GM13976 (cell line): Measurements from ENCODE around the gene RPL27.

ENCODE experiments used
- DNase-seq: peaks from one replicate; pipeline ENCODE4 v3.0.0; 2012; ENCODE audit warnings: low spot score
- in situ Hi-C: fragments of 300-500 bp; cut with MboI; formaldehyde crosslinking; loops from one replicate; pipeline ENCODE4 v1.12.0; 2022; ENCODE audit warnings: low sequenced_read_pairs, mixed read lengths, inconsistent platforms; ENCODE audit not compliant: unreplicated experiment
- TF ChIP-seq, protein P1 (sequence below): IDR thresholded peaks from 2 replicates; pipeline ENCODE4 v1.5.1; 2012; ENCODE audit warnings: borderline replicate concordance, mild to moderate bottlenecking; ENCODE audit not compliant: insufficient read depth; ENCODE audit errors: extremely low read depth, missing control alignments, control extremely low read depth

Gene RPL27

DNA sequence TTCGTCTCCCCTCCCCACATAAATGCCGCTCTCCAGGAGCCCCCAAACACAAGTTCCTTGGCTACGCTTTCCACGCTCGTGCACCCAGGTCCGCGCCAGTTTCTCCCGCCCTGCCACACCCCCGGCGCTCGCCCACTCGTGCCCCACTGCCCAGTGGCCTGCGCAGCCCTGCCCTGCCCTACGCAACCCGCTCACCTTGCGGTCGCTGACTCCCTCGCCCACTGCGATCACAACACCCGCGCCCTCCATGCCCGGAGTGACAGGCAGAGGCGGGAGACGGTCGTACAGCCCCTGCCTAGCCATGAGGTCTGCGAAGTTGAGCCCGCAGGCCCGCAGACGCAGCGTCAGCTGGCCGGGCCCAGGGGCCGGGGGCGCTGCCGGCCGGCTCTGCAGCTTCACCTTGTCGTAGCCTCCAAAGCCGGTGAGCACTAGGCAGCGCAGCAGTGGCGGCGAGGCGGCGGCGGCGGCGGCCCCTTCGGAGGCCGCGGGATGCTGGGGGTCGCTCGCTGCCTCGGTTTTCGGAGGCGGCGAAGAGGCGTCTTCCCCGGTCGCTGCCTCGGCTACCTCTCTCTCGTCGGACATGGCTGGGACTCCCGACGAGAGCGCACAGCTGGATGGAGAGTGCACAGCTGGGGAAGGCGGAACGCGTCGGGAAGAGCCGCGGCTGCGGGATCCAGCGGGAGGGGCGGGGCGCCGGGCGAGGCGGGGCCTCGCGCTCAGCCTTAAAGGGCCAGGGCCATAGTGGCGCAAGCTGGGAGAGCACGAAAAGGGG, 23.7 kb downstream of the RPL27 start, which contains the start of gene VAT1:
Gene VAT1, minus strand, starts transcription at position 645 of the 772 bp plus-strand sequence. Its CDS starts 63 bp downstream, at position 582.
- peak; percentile 86 for DNase-seq
- in situ Hi-C loops: no loop called here
- TF ChIP-seq, protein P1, sequence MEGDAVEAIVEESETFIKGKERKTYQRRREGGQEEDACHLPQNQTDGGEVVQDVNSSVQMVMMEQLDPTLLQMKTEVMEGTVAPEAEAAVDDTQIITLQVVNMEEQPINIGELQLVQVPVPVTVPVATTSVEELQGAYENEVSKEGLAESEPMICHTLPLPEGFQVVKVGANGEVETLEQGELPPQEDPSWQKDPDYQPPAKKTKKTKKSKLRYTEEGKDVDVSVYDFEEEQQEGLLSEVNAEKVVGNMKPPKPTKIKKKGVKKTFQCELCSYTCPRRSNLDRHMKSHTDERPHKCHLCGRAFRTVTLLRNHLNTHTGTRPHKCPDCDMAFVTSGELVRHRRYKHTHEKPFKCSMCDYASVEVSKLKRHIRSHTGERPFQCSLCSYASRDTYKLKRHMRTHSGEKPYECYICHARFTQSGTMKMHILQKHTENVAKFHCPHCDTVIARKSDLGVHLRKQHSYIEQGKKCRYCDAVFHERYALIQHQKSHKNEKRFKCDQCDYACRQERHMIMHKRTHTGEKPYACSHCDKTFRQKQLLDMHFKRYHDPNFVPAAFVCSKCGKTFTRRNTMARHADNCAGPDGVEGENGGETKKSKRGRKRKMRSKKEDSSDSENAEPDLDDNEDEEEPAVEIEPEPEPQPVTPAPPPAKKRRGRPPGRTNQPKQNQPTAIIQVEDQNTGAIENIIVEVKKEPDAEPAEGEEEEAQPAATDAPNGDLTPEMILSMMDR: no peak

DNA sequence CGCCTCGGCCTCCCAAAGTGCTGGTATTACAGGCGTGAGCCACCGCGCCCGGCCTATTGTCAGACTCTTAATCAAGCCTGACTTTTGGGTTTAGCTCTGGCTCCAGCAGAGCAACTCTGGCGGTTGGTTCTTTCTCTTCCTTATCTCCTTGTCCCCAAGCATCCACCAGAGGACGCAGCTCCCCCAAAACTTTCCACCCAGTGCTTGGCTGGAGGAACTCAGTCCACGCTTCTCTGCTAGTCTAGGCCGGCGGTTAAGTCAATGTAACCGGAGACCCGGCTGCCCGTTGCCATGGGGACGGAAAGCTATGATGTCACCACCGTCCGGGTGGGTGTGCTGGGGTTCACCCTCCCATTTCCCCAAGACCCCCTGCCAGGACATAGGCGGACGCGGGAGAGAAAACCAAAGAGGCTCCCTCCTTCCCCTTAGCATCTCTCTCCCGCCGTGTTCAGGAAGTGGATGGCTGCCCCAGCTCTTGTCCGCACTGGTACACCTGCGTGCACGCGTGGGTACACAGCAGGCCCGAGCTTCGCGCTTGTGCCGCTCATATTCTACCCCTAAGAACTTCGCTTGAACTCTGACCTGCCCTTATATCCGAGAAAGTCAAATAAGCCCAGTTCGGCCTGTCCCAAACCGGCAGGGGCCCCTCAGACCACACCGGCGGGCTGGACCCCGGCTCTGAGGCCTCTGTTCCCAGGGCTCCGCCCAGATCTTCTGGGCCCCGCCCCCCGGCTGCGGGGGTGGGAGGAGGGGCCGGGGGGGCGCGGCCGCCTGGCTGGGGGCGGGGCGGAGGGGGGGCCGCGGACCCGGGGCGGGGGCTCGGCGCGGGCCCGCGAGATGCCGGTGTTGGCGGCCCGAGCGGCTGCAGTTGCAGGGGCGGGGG, 26.4 kb downstream of the RPL27 start, which contains the start of gene RND2:
Gene RND2, plus strand, starts transcription at position 825 of the 883 bp plus-strand sequence. CDS start 117 bp downstream, outside the sequence.
- in situ Hi-C loops: loop anchor here (25.0 kb wide), 1 partner anchor 288 kb away; no protein-coding TSS in a partner anchor
- TF ChIP-seq, protein P1: peak; percentile 64
- peak; percentile 93 for DNase-seq

DNA sequence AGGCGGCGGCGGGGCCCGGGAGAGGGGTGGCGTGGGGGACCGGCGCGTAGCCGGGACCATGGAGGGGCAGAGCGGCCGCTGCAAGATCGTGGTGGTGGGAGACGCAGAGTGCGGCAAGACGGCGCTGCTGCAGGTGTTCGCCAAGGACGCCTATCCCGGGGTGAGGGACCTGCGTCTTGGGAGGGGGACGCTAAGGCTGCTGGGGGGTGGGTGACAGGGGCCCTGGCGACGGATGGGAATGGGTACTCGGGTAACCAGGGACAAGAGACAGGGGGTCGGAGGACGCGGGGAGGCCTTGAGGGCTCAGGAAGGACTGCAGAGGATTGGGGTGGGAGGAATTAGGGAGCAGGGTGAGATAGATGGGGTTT, 27.1 kb downstream of the RPL27 start:
- in situ Hi-C loops: loop anchor here (25.0 kb wide), 1 partner anchor 287 kb away; no protein-coding TSS in a partner anchor
- TF ChIP-seq, protein P1: no peak
- peak; percentile 34 for DNase-seq

- in situ Hi-C loops: loop anchor here (25.0 kb wide), 1 partner anchor 286 kb away; no protein-coding TSS in a partner anchor
- no peak for DNase-seq
- TF ChIP-seq, protein P1: no peak
Observed at GRCh38 chr17:43025766-43026537, 27.7 kb downstream of the RPL27 start.

DNA sequence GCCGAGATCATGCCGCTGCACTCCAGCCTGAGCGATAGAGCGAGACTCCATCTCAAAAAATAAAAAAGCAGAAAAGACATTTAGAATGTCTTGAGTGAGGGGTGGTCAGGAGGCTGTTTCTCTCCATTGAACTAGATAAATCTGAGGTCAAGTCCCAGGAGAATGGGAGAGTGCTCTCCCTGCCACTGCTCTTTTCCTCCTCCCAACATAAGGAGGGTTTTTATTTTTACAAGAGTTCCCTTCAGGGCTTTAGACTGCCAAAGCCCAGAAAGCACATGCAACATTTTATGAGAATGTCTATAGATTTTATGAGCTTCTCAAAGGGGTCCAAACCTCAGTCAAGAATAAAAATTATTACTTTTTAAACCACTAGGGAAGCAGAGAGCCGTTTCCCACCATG, 28.4 kb downstream of the RPL27 start:
- no peak for DNase-seq
- TF ChIP-seq, protein P1: no peak
- in situ Hi-C loops: loop anchor here (25.0 kb wide), 1 partner anchor 286 kb away; no protein-coding TSS in a partner anchor
